ENCODE results near the gene TCEAL1. TPM values are rescaled to one million over a fixed set of nuclear protein-coding genes. Genes with fewer than 3 reads are reported as not detected.
"Not testable (repeated sequence)": the region's sequence is repeated elsewhere in the genome, so short reads cannot be mapped to it uniquely, and the experiment has no call there.

Gene TCEAL1
- total RNA-seq, 1 donor from 2014 or later, result 25.4 TPM

- DNase-seq (ENCODE audit: low spot score) (peak; percentile 80), ATAC-seq (peak; percentile 94)
- intact Hi-C loops (cut with DNase I), result no loop called here
Observed at GRCh38 chrX:103629318-103630170, 769 bp downstream of the TCEAL1 start.

- ATAC-seq, result no peak
- no peak for DNase-seq (ENCODE audit: low spot score)
- intact Hi-C loops (cut with DNase I), result no loop called here
Observed at GRCh38 chrX:103630171-103630511, 1.4 kb downstream of the TCEAL1 start.

GRCh38 chrX:103631145-103631544, 2.4 kb downstream of the TCEAL1 start:
- no peak for ATAC-seq
- intact Hi-C loops (cut with DNase I), result no loop called here
- DNase-seq (ENCODE audit: low spot score), result no peak

- ATAC-seq, result no peak
- intact Hi-C loops (cut with DNase I), result no loop called here
- no peak for DNase-seq (ENCODE audit: low spot score)
Observed at GRCh38 chrX:103635436-103635835, 6.7 kb downstream of the TCEAL1 start.

GRCh38 chrX:103637604-103638338, 9.0 kb downstream of the TCEAL1 start:
- ATAC-seq, result no peak
- intact Hi-C loops (cut with DNase I), result no loop called here
- DNase-seq (ENCODE audit: low spot score), result no peak

- ATAC-seq, result peak; percentile 44
- intact Hi-C loops (cut with DNase I); DNase-seq (ENCODE audit: low spot score): not testable (repeated sequence)
Observed at GRCh38 chrX:103638479-103639346, 9.9 kb downstream of the TCEAL1 start.

- intact Hi-C loops (cut with DNase I), result no loop called here
- ATAC-seq, result no peak
- DNase-seq (ENCODE audit: low spot score), result no peak
Observed at GRCh38 chrX:103640401-103641155, 11.8 kb downstream of the TCEAL1 start.

GRCh38 chrX:103644125-103644524, 15.3 kb downstream of the TCEAL1 start:
- DNase-seq (ENCODE audit: low spot score) (no peak), ATAC-seq (no peak)
- intact Hi-C loops (cut with DNase I), result no loop called here

- intact Hi-C loops (cut with DNase I), result no loop called here
- DNase-seq (ENCODE audit: low spot score), result no peak
- ATAC-seq, result no peak
Observed at GRCh38 chrX:103647630-103648029, 18.9 kb downstream of the TCEAL1 start.

- ATAC-seq (no peak), DNase-seq (ENCODE audit: low spot score) (no peak)
- intact Hi-C loops (cut with DNase I), result no loop called here
Observed at GRCh38 chrX:103651151-103651773, 22.5 kb downstream of the TCEAL1 start.

GRCh38 chrX:103655230-103656000, 26.6 kb downstream of the TCEAL1 start:
- intact Hi-C loops (cut with DNase I); ATAC-seq; DNase-seq (ENCODE audit: low spot score): not testable (repeated sequence)

- ATAC-seq (no peak), DNase-seq (ENCODE audit: low spot score) (no peak)
- intact Hi-C loops (cut with DNase I), result no loop called here
Observed at GRCh38 chrX:103656617-103657016, 27.8 kb downstream of the TCEAL1 start.

GRCh38 chrX:103657066-103657465, 28.3 kb downstream of the TCEAL1 start:
- DNase-seq (ENCODE audit: low spot score); ATAC-seq; intact Hi-C loops (cut with DNase I): not testable (repeated sequence)

- DNase-seq (ENCODE audit: low spot score) (no peak), ATAC-seq (no peak)
- intact Hi-C loops (cut with DNase I), result no loop called here
Observed at GRCh38 chrX:103658681-103659433, 30.1 kb downstream of the TCEAL1 start.

GRCh38 chrX:103659460-103659859, 30.7 kb downstream of the TCEAL1 start:
- ATAC-seq; intact Hi-C loops (cut with DNase I); DNase-seq (ENCODE audit: low spot score): not testable (repeated sequence)

GRCh38 chrX:103663981-103664762, 35.4 kb downstream of the TCEAL1 start:
- ATAC-seq, result no peak

More at GRCh38 chrX:103663981-103664762, 35.4 kb downstream of the TCEAL1 start:
- DNase-seq (ENCODE audit: low spot score), result peak; percentile 63
- intact Hi-C loops (cut with DNase I), result no loop called here
